Measurements from ENCODE around the gene GPN3.
A peak's percentile ranks its signal among the peaks of the same experiment; 100 is the strongest.
"Not testable (repeated sequence)": the region's sequence is repeated elsewhere in the genome, so short reads cannot be mapped to it uniquely, and the experiment has no call there.

The GPN3 gene

DNA sequence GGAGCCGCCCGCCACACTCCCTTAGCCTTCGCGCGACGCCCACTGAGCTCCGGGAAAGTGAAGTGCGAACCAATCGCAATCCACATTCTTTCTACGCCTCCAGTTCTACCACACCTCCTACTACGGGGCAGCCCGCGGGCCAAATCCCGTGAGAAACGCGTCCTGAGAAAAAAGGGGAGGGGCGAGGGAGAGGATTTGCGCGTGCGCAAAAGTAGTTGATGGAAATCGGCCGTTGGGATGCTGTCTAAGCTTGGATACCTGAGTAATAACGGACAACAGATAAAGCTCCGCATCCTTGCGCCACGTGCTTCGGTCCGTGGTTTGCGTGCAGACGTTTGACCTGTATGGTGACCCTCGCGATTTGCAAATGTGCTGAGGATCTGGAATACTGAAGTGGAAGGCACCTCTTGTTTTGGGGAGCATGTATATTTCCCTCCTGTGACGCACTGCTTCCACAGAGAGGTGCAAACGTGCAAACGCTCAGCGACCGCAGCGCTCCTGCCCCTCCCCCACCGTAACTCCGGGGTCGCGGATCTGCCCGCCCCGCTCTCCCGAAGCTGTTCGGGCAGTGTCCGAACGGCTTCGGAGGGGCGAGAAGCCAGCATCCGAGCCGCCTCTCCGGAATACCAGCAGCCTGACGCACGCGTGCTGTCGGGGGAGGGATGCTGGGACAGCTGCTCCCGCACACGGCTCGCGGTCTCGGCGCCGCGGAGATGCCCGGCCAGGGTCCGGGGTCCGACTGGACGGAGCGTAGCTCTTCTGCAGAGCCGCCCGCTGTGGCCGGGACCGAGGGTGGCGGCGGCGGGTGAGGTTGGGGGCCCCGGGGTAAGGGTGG, at the start of gene GPN3, which contains the start of gene FAM216A:
Gene GPN3, minus strand, starts transcription at position 44 of the 835 bp plus-strand sequence. CDS start 54 bp downstream, outside the sequence.
Gene FAM216A, plus strand, starts transcription at position 632 of the 835 bp plus-strand sequence. Its CDS starts 31 bp downstream, at position 663.
- FAIRE-seq = no peak
- peak; percentile 90 for DNase-seq (ENCODE audit: low spot score)

DNA sequence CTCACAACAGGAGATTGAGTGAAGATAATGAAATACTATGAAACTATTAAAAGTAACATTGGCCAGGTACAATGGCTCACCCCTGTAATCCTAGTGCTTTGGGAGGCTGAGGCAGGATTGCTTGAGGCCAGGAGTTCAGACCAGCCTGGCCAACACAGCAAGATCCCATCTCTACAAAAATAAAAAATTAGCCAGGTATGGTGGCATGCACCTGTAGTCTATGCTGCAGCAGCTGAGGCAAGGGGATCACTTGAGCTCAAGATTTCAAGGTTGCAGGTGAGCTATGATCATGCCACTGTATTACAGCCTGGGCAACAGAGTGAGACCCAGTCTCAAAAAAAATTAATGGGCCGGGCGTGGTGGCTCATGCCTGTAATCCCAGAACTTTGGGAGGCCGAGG, 48.9 kb upstream of the GPN3 start:
- DNase-seq (ENCODE audit: low spot score) (no peak), FAIRE-seq (no peak)

DNA sequence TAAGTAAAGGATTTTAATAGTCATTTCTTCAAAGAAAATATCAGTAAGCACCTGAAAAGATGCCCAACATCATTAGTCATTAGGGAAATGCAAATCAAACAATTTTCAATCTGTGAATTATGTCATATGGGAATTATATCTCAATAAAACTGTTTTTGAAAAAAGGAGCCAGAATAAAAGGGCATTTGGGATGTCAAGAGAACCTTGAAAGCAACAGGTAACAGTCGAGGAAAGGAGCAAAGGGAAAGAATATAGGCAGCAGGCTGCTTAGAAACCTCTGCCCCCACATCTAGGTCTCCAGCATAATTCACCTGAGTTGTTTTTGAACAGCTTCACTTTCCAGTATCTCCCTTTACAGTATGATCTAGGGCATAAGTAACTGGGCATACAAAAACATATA, 46.3 kb upstream of the GPN3 start:
- DNase-seq (ENCODE audit: low spot score) = no peak
- FAIRE-seq = no peak

DNA sequence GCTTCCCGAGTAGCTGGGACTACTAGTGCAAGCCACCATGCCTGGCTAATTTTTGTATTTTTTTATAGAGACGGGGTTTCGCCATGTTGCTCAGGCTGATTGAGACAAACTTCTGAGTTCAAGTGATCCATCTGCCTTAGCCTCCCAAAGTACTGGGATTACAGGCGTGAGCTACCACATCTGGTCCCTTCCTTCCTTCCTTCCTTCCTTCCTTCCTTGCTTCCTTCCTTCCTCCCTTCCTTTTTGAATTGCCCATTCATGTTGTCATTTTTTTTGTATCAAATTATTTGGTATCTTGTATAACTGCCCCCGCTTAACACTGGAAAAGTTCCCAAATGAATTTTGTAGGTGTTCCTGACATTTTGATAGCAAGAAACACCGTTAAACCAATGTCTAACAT, 45.8 kb upstream of the GPN3 start:
- FAIRE-seq (no peak), DNase-seq (ENCODE audit: low spot score) (no peak)

DNA sequence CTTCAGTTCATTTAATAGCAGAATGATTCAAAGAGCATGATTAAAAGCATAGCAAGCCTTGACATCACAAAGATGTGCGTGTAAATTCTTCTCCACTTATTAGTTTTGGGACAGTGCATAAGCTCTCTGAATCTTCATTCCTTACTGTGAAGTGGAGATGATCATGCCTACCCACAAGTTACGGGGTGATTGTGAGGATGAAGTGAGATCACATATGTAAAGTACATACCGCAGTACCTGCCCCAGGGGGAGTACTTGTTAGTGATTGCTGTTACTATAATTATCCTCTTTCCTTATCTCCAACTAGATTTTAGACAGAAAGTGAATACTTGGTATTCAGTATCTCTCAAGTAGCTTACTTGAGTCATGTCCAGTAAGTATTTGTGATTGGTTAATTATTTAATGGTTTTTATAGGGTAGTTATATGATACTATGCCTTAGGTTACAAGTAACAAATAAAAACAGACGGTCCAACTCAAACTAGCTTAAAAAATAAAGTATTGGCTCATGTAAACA, 40.1 kb upstream of the GPN3 start:
- FAIRE-seq = no peak
- DNase-seq (ENCODE audit: low spot score) = no peak

DNA sequence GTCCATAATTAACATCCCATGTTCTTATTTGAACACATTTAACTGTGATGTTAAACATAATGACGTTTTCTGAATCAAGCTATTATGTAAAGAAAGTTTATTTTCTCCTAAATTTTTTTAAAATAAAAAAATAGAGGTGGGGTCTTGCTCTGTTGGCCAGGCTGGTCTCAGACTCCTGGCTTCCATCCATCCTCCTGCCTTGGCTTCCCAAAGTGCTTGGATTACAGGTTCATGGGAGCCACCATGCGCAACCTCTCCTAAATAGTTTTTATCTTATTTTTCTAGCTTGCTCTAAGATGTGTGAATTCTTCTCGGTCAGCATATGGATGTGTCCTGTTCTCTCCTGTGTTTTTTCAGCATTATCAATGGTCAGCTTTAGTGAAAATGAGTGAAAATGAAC, 37.3 kb upstream of the GPN3 start:
- no peak for FAIRE-seq
- DNase-seq (ENCODE audit: low spot score) = no peak

DNA sequence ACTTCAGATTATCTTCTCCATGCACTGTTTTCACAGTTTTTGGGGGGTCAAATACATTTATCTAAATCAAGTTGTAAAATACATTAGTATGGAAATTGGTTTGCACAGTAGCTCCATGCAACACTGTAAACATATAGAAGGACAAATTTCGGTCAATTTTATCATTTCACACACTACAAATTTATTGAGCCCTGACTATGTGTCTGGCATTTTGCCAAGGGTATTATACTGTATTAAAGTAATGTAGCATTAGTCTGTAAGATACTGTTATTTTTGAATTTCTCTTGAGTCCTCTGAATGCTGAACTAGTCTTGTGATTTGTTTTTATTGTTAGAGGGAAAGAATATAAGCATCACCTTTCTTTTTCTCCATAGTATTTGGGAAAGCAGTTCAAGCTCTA, 35.4 kb upstream of the GPN3 start:
- FAIRE-seq = no peak

DNA sequence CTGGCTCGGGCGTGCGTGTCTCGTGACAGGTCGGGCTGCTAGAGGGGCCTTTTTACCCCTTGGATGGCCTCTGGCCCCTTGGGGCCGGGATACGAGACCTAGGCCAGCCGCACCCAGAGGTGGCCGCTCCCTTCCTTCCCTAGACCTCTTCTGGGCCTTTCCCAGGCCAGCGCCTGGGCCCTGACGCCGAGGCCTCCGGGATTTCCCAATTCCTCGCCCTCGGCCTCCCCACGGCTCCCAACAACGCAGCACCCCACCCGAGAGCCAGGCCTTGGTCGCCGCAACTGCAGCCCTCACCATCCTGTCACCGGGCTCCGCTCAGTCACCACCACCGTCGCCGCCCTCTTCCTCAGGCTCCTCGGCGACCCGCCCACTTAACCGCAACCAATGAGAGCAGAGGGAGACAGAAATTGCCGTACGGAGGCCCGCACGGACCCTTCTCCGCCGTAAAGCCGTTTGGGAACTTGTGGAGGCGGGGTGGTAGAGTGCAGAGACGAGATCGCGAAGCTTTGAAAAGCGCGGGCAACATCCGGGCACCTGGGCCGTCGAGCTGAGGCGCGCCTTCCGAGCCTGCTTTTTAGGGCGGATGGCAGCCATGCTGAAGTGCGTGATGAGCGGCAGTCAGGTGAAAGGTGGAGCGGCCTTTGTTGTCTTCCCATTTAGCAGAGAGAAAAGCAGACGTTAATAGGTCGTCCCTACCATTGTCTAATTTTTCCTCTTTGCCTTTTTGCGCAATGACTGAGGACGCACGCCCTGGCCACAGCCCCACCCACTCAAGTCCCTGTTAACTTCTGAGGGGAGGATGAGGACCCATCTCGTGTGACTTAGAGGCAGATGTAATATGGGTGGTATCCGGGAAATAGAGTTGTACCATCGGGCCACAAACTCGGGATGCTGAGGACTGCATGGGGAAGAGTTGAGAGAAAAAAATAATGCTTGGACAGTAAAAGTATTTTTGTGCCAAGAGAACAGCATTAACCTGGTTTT, 34.0 kb upstream of the GPN3 start, which contains the start of the genes RAD9B and VPS29:
Gene RAD9B, plus strand, starts transcription at position 580 of the 987 bp plus-strand sequence. Its CDS starts 7 bp downstream, at position 587.
Gene VPS29, minus strand, starts transcription at position 360 of the 987 bp plus-strand sequence. Its CDS starts 60 bp downstream, at position 300.
- DNase-seq (ENCODE audit: low spot score) (peak; percentile 87), FAIRE-seq (no peak)

More for the DNA sequence above, 35.4 kb upstream of the GPN3 start:
- no peak for DNase-seq (ENCODE audit: low spot score)

DNA sequence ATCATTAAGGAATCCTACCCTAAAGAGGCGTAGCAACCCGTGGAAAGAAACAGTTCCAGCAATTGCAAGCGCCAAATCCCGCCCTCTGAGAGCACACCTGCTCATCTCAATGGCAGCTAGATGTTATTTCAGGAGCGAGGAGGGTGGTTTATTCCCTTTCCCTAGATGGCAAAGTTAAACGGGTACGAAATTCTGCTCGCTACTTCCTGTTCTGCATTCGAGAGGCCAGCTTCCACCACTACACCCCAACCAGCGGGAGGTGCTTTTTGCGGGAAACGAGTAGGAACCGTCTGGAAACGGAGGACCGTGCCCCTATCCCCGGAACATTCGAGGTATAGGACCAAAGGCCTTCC, 33.3 kb upstream of the GPN3 start:
- FAIRE-seq (no peak), DNase-seq (ENCODE audit: low spot score) (peak; percentile 19)

DNA sequence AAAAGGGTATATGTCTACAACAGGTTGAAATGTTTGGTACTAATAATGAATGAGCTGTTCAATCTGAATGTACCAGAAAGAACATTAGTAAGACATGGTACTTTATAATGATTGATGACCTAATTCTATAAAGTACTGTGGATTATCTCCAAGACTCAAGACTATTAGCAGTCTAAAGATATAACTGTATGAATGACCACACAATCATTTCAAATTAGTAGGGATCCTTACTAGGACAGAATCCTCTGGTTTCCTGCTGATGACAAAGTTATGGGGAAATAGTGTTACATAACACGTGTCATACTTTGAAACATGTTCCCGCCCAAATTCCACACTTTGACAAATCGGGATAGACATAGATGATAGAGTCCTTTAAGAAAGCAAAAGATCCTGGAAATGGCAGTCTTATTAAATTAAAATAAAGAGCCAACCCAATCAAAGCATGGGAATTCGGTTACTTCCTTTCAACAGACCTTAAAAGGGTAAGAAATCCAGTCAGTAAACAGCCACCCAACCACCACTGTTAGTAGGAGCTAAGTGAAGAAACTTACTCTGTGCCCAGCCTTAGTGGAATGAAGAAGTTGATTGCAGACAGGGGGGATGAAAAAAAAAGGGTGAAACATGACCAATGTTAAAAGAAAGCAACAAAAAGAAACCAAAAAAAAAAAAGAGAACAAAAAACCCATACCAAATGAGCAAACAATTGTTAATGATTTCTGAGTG, 31.1 kb upstream of the GPN3 start:
- FAIRE-seq (no peak), DNase-seq (ENCODE audit: low spot score) (no peak)

DNA sequence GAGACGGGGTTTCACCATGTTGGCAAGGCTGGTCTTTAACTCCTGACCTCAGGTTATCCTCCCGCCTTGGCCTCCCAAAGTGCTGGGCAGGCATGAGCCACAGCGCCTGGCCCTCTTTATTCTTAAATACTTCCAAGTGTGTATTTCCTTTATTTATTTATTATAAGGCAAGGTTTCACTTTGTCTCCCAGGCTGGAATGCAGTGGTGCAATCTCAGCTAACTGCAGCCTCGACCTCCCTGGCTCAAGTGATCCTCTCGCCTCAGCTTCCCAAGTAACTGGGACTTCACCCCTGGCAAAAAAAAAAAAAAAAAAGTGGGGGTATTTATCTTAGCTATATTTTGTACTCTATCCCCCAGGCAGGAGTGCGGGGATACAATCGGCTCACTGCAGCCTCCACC, 7.4 kb upstream of the GPN3 start:
- FAIRE-seq (no peak), DNase-seq (ENCODE audit: low spot score) (no peak)

DNA sequence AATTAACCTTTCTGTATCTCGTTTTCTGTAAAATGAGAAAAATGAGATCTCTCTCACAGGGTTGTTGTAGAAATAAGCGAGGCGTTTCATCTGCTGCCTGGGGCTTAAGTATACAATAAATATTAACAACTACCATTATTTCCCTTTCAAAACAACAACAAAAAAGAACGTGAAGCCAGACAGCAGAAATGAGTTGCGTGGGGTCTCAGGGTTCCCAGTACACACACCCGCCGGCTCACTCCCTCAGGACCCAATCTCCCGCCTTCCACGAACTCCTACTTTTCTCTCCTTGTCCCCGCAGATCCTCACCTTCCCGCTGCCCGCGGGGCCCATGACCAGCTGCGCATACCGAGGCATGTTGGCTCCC, 227 bp downstream of the GPN3 start:
- FAIRE-seq = no peak

DNA sequence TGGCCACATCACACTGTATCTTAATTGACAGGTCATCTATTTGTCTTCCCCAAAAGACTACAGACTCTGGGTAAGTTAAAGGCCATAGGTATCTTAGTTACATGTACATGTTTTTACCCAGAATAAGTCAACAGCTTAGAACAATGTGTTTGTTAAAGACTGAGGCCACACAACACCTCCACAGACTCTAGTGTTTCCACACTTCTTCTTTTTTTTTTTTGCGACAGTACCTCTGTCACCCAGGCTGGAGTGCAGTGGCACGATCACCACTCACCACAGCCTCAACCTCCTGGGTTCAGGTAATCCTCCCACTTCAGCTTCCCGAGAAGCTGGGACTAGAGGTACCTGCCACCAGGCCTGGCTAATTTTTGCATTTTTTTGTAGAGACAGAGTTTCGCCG, 1.3 kb downstream of the GPN3 start:
- DNase-seq (ENCODE audit: low spot score) (no peak), FAIRE-seq (no peak)

More for the DNA sequence above, 227 bp downstream of the GPN3 start:
- DNase-seq (ENCODE audit: low spot score) = no peak

DNA sequence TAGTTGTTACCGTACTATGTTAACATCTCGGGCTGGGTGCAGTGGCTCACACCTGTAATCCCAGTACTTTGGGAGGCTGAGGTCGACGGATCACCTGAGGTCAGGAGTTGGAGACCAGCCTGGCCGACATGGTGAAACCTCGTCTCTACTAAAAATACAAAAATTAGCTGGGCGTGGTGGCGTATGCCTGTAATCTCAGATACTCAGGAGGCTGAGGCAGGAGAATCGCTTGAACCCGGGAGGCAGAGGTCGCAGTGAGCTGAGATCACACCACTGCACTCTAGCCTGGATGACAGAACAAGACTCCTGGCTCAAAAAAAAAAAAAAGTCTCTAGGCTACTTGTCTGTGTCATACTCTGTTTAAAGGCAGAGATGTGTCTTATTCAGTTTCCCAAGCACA, 2.3 kb downstream of the GPN3 start:
- not testable (repeated sequence) for DNase-seq (ENCODE audit: low spot score)

DNA sequence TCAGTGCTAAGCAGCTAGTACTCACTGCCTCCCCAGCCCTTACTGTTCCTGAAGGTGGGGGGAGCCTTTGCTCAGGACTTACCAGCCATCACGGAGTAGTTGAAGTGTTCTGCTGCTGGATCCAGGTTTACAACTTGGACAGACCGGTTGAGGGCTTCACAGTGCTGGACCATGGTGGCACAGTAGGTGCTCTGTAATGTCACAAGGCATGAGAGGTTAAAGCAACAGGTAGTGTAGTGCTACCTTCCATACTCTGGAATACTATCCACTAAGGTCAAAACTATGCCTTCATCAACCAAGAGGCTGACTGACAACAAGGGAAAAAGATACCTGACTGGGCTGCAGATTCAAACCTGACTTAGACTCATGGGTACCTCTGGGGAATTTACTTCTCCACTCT, 3.0 kb downstream of the GPN3 start:
- FAIRE-seq = no peak

More for the DNA sequence above, 2.3 kb downstream of the GPN3 start:
- not testable (repeated sequence) for FAIRE-seq

DNA sequence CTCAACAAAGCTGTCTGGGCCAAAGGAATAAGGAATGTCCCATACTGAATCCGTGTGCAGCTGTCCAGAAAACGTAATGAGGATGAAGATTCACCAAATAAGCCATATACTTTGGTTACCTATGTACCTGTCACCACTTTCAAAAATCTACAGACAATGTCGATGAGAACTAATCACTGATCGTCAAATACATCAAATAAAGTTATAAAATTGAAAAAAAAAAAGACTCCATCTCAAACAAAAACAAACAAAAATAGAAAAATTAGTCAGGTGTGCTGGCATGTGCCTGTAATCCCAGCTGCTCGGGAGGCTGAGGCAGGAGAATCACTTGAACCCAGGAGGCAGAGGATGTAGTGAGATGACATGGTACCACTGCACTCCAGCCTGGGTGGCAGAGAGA, 6.9 kb downstream of the GPN3 start:
- FAIRE-seq; DNase-seq (ENCODE audit: low spot score): not testable (repeated sequence)

More for the DNA sequence above, 3.0 kb downstream of the GPN3 start:
- DNase-seq (ENCODE audit: low spot score) = no peak

DNA sequence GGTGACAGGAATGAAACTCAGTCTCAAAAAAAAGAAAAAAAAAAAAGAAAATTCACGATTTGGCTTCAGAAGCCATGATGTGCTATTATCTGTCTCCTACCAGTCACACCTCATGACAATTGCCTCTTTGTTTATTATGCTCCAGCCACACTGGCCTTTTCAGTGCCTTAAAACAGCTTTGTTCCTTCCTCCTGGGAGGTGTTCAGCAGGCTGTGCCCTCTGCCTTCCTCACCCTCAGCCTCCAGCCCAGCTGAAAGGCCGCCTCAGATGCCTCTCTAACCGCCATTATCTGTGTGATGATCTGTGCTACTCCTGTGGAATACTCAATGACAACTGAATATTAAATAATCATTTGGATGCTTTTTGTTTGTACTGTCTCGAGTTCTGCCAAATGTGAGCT, 9.3 kb downstream of the GPN3 start:
- no peak for FAIRE-seq
- DNase-seq (ENCODE audit: low spot score) = no peak

DNA sequence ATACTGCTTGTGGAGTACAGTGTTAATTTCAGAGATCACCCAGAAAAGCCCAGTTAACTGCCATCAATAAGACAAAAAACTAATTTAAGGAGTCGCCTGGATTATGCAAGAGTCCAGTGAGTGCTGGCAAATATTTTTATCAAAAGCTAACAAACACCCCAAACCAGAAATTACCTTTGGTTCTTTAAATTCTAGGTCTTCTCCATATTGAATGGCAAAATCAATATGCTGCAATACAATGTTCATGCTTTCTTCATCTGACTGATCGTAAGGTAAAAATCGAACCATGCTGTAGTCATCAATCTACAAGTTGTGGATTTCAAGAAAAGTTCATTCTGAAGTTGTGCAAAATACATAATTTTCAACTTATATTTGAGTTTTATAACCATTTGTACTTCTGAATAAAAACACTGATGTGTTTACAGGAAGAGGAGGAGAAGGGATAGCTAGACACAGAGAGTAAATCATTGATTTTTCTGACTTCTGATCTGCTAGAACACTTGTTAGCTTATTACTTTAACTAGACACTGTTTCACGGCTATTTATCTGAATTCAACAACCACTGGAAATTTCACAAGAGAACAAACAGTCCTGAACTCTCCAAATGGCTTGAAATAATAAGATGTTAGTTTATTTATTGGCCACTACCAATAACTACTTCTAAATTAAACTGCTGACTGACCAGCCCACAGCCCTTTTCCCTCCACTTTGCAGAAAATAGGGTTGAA, 14.3 kb downstream of the GPN3 start:
- DNase-seq (ENCODE audit: low spot score) (no peak), FAIRE-seq (no peak)

DNA sequence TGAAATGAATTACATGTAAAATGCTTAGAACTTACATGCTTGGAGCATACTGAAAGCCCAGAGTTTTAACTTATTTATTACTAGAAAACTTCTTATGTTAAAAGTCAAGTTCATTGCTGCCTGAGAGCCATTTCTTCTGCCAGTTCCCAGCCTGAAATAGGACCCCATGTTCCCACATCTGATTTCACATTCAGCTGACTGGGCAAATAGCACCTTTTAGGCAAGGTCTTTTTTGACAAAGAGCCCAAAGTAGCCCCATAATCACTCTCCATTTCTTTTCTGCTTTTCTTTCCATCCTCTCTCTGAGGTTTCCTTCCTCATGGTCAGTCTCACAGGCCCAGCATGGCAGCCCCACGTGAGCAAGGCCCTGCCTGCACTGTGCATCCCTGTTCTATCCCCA, 16.8 kb downstream of the GPN3 start:
- DNase-seq (ENCODE audit: low spot score) (no peak), FAIRE-seq (no peak)
